Measurements from ENCODE around the gene MTG2.

MTG2 gene

DNA sequence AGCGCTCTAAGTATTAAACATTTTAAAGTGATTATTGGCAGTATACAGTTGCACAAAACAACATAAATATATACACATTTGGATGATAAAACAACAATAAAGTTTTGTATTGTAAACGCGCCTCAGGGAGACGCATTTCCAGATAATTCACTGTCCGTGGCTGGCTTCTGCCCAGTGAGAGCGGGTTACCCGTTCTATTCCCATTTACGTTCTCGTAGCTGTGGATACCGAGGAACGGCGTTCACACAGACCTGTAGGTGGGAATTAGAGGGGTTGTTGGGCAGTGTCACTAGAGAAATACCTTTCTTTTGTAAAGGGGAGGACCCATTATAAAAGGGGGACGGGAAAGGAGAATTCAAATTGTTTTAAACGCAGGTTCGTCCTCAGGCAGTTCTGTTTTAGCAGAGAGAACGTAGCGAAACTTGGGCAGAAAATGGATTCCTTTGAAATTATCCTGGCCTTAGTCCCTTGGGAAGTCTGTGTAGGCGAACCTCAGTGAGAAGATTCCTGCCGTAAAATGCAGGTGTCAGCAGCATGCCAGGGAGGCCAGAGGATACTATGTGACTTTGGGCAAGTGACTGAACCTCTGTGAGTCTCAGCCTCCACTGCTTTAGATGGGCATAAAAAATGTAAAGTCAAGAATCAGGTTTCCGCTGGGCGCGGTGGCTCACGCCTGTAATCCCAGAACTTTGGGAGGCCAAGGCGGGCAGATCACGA is 756 bp downstream of the MTG2 start:
- no peak for DNase-seq (ENCODE audit: low read depth in 2 of 2)

DNA sequence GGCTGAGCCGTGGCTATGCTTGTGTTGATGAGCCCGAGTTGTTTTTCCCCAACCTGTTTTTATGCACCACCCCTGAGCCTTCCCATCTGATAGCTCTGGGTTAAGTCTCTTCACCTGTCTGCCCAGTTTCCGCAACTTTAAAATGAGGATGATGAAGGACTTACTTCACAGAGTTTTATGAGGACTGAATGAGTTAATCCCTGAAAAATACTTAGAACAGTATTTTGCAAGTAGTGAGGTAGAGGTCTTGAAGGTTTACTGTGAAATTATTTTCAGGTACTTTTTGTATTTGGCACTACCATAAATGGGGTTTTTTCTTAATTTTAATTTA is 3.2 kb downstream of the MTG2 start:
- DNase-seq (ENCODE audit: low read depth in 2 of 2): no peak

DNA sequence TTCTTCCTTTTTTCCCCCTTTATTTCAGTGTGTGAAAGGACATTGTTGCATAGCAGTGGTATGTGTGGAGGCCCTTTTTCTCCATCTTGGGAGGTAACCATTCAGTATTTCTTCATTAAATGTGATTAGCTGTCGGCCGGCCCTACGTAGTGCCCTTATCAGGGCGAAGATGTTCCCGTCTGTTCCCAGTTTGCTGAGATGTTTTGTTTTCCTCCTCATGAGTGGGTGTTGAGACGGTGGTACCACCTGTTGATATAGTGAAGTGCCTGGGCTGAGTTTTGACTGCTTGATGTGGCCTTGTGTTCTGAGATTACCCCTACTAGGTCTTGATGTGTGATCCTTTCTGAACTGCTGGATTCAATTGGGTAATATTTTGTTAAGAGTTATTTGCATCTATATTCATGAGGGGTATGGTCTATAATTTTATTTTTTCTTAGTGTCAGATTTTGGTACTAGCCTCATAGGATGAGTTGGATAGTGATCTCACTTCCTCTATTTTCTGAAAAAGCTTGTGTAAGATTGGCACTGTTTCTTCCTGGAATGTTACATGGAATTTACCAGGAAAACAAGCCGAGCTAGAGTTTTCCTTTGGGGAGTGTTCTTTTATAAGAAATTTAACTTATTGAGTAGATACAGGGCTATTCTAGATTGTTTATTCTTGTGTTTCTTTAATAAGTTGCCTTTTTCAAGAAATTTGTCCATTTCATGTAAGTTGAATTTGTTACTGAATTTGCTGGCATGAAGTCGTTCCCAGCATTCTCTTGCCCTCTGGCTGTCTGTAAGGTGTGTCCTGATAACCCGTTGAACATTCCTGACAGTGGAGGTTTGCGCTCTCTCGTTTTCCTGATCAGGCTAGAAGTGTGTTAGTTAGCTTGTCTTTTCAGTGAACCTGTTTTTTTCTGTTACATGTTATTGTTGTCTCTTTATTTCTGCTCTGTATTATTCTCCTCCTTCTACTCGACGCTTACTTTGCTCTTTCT is 4.3 kb downstream of the MTG2 start:
- no peak for DNase-seq (ENCODE audit: low read depth in 2 of 2)

DNA sequence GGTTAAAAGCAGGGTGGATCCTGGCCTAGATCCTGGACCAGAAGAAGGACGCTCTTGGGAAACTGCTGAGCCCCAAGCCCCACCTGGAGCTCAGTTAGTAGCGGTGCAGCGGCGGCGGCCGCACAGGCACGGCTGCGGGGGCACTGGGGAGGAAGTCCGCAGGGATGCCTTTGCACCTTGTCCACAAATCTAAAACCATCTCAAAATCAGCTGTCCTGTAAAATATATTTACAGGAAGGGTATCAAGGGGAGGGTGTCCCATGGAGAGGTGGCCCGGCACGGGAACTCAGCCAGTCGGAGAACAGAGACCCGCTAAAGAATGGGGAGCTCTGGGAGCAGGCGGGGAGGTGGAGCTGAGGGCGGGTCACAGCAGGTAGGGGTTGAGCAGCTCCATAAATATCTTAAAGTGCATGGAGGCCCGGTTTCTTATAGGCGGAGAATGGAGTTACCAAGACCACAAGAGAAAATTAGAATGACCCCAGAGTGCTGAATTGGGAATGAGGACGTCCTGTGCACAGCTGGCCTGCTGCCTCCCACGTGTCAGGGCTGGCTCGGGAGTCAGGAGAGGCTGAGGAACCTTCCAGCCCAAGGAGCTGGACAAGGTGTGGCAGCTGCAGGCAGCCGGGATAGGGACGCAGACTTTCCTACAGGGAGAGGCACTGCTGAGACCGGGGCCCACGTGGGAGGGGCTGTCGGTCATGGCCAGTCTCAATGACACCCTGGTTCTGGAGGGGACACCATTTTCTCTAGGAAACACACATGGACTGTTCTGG is 8.0 kb downstream of the MTG2 start:
- no peak for DNase-seq (ENCODE audit: low read depth in 2 of 2)

DNA sequence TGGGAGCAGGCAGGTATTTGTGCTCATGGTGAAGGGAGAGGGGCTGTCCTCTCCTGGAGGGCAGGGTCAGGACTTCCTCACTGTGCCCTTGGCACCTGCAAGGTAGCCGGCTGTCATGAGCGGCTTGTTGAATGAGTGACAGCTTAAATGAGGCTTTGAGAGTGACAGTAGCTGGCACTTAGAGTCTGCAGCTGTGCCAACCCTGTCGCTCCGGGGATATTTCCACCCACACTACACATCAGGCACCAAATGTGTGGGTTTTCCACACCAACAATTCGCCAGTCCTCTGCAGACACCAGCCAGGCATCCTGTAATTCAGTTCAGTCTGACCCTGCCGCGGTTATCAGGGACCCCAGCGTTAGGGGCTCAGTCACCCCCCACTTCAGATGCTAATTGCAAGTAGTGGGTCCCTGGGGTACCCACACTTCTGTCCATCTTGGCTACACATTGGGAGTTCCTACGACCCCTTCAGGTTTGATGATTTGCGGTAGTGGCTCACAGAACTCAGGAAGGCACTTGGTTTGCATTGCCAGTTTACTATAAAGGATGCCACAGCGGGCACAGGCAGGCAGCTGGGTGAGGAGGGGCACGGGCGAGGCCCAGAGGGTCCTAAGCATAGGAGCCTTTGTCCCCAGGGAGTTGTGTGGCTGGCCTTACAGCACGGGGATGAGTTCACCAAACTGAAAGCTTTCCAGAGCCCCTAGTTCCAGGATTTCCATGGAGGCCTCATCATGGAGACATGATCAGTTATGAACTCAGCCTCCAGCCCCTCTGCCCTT is 9.1 kb downstream of the MTG2 start:
- no peak for DNase-seq (ENCODE audit: low read depth in 2 of 2)

DNA sequence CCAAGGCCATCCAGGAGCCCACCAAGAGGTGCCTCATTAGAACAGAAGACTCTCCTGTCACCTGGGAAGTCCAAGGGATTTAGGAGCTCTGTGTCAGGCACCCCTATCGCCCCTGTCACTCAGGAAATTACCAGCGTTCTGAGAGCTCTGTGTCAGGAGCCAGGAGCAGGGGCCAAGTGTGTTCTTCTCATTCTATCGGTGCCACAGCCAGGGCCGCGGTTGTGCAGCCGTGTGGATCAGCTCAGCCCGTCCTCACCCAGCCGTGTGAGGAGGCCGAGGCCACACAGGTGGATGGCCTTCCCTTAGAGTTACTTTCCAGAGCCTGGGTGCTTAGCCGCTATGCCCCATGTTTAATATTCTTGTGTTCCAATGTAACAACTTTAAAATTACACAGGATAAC is 9.8 kb downstream of the MTG2 start:
- DNase-seq (ENCODE audit: low read depth in 2 of 2): no peak

DNA sequence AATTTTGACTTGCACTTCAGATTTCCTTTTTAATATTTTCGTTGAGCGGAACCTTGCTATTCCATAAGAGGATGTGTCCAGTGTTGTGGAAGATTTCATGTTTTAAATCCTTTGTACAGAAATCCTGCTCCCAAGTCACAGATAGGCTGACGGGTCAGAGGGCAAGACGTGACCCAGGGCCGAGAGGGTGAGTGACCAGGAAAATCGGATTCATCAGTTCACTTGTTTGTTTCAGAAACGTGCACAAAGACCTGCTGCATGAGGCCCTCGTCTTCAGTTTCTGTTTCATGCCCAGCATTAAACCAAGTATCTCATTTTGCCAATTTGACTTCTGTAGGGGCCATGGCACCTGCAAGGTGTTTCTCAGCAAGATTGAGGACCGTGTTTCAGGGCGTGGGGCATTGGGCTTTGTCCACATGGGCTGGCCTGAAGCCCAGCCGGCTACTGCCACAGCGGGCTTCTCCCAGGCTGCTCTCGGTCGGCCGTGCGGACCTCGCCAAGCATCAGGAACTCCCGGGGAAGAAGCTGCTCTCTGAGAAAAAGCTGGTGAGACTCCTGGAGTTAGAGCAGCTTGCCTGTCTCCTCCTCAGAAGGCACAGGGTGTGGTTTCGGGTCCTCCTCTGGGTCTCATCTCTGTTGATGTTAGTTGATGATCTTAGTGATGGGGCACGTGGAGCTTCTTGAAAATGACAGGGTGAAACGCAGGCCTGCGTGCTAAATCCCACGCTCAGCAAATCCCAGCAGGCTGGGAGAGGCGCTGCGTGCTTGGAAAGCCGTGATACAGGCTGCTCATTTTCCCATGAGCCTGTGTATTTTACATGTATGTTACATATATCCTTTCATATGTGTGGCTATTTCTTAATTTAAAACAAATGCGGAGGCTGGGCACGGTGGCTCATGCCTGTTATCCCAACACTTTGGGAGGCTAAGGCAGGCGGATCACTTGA is 10.5 kb downstream of the MTG2 start:
- DNase-seq (ENCODE audit: low read depth in 2 of 2): no peak

DNA sequence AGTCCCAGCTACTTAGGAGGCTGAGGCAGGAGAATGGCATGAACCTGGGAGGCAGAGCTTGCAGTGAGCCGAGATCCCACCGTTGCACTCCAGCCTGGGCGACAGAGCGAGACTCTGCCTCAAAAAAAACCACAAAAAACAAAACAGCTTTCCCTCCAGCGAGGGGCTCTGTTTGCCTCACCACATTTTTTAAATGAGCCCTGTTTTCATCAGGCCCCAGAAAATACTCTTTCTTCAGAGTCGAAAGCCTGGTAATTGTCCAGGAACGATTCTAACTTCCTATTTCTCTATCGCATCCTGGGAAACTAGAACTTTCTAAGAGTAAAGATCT is 12.2 kb downstream of the MTG2 start:
- DNase-seq (ENCODE audit: low read depth in 2 of 2): no peak

DNA sequence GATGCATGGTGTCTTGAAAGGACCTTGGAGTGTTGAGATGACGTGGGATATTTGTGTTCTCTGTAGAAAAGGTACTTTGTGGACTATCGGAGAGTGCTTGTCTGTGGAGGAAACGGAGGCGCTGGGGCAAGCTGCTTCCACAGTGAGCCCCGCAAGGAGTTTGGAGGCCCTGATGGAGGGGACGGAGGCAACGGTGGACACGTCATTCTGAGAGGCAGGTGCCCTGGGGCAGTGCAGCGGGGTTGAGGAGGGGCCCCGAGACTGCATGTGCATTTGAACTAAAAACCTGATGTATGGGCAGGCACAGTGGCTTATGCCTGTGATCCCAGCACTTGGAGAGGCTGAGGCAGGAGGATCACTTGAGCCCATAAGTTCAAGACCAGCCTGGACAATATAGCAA is 12.9 kb downstream of the MTG2 start:
- no peak for DNase-seq (ENCODE audit: low read depth in 2 of 2)

DNA sequence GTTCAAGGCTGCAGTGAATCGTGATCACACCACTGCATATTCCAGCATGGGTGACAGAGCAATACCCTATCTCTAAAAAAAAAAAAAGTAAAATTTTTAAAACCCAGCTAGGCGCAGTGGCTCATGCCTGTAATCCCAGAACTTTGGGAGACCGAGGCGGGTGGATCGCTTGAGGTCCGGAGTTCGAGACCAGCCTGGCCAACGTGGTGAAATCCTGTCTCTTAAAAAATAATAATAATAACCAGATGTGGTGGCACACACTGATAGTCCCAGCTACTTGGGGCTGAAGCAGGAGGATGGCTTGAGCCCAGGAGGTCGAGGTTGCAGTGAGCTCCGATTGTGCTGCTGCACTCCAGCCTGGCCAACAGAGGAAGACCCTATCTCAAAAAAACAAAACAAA is 13.5 kb downstream of the MTG2 start:
- no peak for DNase-seq (ENCODE audit: low read depth in 2 of 2)

DNA sequence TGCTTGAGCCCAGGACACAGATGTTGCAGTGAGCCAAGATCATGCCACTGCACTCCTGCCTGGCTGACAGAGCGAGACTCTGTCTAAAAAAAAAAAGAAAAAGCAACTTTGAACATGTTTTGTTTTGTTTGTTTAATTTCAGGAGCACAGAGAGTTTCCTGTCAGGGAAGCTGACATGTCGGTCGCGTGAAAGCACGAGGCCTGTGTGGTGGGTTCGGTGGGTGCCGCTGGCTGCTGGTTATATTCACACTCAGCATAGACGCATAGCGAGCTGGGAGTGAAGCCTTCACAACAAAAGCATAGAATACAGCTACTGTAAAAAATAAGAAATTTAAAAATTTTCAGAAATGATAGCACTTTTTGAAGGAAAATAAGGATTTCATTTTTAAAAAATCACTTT is 14.5 kb downstream of the MTG2 start:
- no peak for DNase-seq (ENCODE audit: low read depth in 2 of 2)

DNA sequence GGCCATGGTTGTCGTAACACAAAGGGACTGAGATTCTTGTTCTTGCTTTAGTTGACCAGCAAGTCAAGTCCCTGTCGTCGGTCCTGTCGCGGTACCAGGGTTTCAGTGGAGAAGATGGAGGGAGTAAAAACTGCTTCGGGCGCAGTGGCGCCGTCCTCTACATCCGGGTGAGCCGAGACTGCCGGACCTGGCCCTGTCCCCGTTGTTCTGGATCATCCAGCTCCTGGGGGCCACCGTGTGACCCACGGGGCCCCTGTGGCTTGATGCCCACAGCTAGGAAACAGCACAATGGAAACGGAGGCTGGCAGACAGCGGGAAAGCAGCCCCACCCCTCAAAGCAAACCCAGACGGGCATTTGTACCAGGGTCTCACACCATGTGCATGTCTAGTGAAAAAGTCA is 15.0 kb downstream of the MTG2 start:
- no peak for DNase-seq (ENCODE audit: low read depth in 2 of 2)

DNA sequence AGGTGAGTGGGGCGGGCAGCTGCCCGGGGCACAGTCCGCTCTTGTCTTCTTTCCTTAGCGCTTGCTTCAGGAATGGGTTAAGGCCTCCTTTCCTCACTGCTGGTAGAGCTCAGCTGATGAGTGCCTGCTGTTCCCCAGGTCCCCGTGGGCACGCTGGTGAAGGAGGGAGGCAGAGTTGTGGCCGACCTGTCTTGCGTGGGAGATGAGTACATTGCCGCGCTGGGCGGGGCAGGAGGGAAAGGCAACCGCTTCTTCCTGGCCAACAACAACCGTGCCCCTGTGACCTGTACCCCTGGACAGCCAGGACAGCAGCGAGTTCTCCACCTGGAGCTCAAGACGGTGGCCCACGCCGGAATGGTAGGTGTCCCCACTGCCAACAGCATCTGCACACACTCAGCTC is 15.7 kb downstream of the MTG2 start:
- DNase-seq (ENCODE audit: low read depth in 2 of 2): no peak

DNA sequence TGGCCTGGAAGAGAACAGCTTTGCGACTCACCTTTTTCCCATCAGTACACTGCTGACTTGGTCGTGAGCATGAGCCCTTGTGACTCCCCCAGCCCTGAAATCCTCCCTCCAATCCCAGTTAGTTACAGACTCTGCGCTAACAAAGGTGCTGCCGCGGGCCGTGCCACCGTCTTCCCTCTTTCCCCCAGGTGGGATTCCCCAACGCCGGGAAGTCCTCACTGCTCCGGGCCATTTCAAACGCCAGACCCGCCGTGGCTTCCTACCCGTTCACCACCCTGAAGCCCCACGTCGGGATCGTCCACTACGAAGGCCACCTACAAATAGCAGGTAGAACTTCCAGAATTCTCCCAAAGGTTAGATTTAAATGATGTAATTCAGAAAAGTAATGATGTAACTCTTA is 16.1 kb downstream of the MTG2 start:
- no peak for DNase-seq (ENCODE audit: low read depth in 2 of 2)

DNA sequence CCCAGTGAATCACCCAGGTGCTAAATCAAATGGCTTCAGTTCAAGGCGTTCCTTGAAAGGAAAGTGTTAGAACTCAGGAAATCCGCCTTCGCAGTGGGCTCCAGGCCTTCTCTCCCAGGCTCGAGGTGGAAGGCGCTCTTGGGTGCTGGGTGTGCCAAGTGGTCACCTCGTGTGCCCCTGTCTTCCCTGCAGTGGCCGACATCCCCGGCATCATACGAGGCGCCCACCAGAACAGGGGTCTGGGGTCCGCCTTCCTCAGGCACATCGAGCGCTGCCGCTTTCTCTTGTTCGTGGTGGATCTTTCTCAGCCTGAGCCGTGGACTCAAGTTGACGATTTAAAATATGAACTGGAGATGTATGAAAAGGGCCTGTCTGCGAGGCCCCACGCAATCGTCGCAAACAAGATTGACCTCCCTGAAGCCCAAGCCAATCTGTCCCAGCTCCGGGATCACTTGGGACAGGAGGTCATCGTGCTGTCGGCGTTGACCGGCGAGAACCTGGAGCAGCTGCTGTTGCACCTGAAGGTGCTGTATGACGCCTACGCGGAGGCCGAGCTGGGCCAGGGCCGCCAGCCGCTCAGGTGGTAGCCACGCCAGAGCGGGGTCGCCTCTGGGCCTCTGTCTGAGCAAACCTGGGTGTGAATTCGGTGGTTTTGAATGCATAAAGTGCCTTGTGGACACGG is 17.8 kb downstream of the MTG2 start:
- DNase-seq (ENCODE audit: low read depth in 2 of 2): no peak

DNA sequence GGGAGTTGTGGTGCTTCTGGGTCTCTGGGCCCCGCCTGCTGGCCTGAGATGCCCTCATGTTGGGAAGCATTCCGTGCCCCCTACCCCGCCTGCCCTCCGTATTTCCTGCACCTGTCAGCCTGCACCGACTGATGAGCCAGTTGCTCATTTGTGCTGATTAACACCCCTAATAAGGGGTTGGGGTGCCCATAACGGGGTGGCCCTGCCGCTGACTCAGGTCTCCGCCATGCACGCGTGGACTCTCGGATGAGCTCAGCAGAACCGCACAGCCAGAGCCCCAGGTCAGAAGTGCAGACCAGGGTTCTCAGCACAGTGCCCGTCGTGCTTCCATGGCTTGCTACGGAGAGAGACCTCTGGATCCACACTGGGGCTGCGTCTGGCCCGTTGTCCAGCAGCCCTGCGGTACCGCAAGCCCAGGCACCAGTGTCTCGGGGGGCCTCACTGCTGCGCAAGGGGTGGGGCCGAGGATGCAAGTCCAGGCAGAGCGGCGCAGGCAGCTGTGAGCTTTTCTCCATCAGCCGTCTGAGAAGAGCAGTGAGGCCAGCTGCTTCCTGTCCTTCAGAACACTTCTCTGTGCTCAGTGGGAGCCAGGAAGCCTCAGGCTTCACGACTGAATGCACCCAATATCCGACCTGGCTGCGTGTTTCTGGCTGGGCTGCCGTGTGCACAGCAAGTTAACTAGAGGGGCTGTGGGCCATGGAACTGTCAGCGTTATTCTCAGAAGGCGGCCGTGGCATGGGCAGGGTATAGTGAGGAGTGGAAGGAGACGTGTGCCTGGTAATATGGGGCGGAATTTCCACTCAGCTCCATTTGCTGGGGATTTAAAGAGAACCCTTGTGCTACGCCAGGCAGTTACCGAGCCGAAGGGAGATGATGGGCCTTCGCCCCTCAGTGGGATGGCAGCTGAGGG is 18.6 kb downstream of the MTG2 start:
- DNase-seq (ENCODE audit: low read depth in 2 of 2): no peak

DNA sequence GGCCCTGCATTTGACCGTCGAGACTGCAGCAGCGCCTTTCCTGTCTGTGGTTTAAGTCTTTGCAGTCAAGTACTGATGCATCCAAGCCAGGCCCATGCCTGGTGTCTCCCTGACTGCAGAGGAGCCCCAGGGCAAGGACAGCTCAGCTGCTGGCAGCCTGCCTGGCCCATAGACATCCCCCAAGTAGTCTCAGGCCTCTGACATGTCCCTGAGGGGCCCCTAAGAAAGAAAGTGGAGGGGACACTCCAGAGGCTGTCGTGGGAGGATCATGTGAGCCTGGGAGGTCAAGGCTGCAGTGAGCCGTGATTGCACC is 19.2 kb downstream of the MTG2 start:
- no peak for DNase-seq (ENCODE audit: low read depth in 2 of 2)

DNA sequence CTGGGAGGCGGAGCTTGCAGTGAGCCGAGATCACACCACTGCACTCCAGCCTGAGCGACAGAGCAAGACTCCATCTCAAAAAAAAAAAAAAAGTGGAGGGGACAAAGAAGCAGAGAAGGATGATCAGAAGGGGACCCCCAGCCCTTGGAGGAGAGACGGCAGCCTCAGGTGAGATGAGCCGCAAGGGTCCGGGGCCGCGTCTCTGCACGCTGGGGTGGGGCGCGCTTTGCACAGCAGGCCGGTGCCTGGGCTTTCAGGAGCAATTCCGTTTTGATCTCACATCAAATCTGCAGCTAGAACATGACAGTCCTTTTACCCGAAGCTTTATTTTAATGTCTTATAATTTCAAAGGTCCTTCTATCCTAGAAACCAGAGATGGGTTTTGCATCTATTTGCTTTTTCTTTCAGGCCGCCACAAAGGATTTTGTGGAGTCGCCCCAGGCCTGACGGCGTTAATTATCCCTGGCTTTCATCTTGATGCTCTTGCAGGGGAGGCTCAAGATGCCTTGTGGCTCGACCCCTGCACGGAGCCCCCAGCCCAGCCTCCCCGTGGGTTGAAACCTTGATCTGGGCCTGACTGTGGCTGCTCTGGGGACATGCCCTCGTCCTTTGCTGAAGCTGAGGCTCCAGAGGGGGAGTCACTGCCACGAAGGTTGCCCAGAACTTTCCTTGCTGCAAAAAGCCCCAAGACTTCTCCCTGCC is 20.0 kb downstream of the MTG2 start:
- no peak for DNase-seq (ENCODE audit: low read depth in 2 of 2)

Data from stimulated activated CD8-positive, alpha-beta memory T cell treated with anti-CD3 and anti-CD28 coated beads, Interleukin-2, amount 100 ng/mL, for 48 hours (primary cell).